Stimulated activated naive CD8-positive, alpha-beta T cell treated with anti-CD3 and anti-CD28 coated beads, Interleukin-15, amount 100 ng/mL, for 72 hours (primary cell): ENCODE results near the gene PRH1.
A peak's percentile ranks its signal among the peaks of the same experiment; 100 is the strongest.

Experiments
- ATAC-seq: fragments of 150-1000 bp; cut with Tn5 transposase; 2 replicates; pipeline ENCODE4 v1.10.0; 2021; ENCODE audit warnings: mild to moderate bottlenecking, moderate library complexity
- DNase-seq, 2 donors: peaks; one replicate each; pipeline ENCODE4 v3.0.0; 2021 to 2022
- H3K27ac Mint-ChIP-seq, 2 donors: one replicate each; pipeline ENCODE4 v1.8.0; 2022; ENCODE audit warnings: mild to moderate bottlenecking in 2 of 2, mixed read lengths in 2 of 2, moderate library complexity in 2 of 2
- H3K27me3 Mint-ChIP-seq: one replicate; pipeline ENCODE4 v1.8.0; 2022; ENCODE audit warnings: mixed read lengths
- H3K4me1 Mint-ChIP-seq: one replicate; pipeline ENCODE4 v1.8.0; 2022; ENCODE audit warnings: mild to moderate bottlenecking, mixed read lengths
- H3K4me3 Mint-ChIP-seq, 2 donors: one replicate each; pipeline ENCODE4 v1.8.0; 2022; ENCODE audit warnings: mild to moderate bottlenecking in 2 of 2, mixed read lengths in 2 of 2, moderate library complexity in 1 of 2
- H3K9me3 Mint-ChIP-seq, 2 donors: one replicate each; pipeline ENCODE4 v1.8.0; 2022; ENCODE audit warnings: mixed read lengths in 2 of 2

Gene PRH1

DNA sequence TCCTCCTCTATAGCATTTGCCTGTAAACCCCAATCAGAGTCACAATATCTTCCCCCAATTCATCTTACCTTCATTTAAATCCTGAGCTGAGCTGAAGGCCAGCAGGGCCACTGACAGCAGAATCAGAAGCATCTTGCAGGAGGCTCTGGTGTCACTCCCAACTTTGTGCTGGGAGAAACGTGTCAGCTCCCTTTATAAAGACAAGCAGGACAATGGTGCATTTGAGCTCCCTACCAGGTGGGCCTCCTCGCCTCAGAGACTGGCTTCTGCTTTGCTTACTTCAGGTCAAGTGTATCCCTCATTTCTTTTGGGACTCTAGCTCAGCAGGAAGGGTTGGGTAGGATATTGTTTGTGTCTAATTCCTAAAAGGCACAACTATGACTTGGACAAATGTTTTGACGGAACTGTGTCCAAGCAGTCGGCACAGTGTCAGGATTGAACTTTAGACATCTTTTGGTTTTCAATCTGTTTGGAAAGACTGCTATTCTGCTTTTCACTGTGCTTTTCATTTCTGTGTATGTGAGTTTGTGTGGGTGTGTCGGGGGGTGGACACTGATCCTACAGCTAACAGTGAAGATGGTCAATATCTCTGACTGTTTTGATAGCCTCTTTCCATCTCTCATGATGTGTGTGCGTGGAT lies at the start of gene PRH1:
TSS of gene PRH1 (minus strand) at position 170 of the 640 bp plus-strand sequence. CDS start at position 132, 38 bp downstream.
- Mint-ChIP-seq H3K9me3 (no peaks in the 10 kb centered on the region), H3K4me1 (no peaks in the 10 kb centered on the region), H3K27me3 (no peaks in the 10 kb centered on the region), H3K27ac (peak within 1 kb of the TSS; percentile 29 to 71), H3K4me3 (no peak within 1 kb of the TSS)
- ATAC-seq: no peak
- no peak for DNase-seq

DNA sequence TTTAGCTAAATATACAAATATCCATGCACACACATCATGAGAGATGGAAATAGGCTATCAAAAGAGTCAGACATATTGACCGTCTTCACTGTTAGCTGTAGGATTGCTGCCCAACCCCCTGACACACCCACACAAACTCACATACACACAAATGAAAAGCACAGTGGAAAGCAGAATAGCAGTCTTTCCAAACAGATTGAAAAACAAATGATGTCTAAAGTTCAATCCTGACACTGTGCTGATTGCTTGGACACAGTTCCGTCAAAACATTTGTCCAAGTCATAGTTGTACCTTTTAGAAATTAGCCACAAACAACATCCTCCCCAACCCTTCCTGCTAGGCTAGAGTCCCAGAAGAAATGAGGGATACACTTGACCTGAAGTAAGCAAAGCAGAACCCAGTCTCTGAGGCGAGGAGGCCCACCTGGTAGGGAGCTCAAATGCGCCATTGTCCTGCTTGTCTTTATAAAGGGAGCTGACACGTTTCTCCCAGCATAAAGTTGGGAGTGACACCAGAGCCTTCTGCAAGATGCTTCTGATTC lies 44.8 kb upstream of the PRH1 start, which contains the start of gene PRH2:
TSS of gene PRH2 (plus strand) at position 491 of the 541 bp plus-strand sequence. CDS start at position 529, 38 bp downstream.
- Mint-ChIP-seq H3K27me3 (no peaks in the 10 kb centered on the region), H3K27ac (peak within 1 kb of the TSS in 1 of 2 donors; percentile 20), H3K9me3 (no peaks in the 10 kb centered on the region), H3K4me1 (no peaks in the 10 kb centered on the region), H3K4me3 (no peak within 1 kb of the TSS)
- ATAC-seq (no peak), DNase-seq (no peak)

DNA sequence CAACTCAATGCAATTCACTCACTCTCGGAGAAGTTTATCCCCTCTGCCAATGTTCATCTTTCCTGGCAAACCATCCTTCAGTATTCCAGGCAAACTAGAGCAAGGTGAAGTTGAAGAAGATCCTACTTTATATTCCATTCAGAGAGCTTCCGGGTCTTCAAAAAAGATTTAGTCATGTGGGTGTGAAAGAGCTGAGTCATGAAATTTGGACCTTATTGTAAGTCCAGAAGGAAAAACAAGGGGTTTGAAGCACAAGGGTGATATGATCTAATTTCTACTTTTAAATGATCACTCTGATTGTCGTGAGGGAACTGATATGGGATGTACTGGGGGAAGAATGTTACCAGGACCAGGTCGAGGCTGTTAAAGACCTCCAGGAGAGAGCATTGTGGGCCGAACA lies 42.2 kb upstream of the PRH1 start:
- Mint-ChIP-seq H3K27me3 (no peaks in the 10 kb centered on the region), H3K9me3 (no peaks in the 10 kb centered on the region), H3K4me1 (no peaks in the 10 kb centered on the region), H3K4me3 (no peak overlapping the region), H3K27ac (no peak overlapping the region)
- ATAC-seq (no peak), DNase-seq (no peak)

DNA sequence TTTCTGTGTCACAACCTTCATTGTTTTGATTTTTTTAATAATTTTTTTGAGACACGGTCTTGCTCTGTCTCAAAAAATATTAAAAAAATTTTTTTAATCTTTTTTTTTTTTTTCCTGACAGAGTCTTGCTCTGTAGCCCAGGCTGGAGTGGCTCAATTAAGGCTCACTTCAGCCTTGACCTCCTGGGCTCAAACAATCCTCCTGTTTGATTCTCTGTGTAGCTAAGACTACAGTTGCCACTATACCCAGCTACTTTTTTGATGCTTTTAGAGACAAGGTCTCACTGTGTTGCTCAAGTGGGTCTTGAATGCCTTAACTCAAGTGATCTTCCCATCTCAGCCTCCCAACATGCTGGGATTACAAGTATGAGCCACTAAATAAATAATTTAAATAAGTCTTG lies 35.8 kb upstream of the PRH1 start:
- DNase-seq (no peak), ATAC-seq (no peak)
- Mint-ChIP-seq H3K27ac (no peak overlapping the region), H3K4me1 (no peaks in the 10 kb centered on the region), H3K9me3 (no peaks in the 10 kb centered on the region), H3K4me3 (no peak overlapping the region), H3K27me3 (no peaks in the 10 kb centered on the region)

DNA sequence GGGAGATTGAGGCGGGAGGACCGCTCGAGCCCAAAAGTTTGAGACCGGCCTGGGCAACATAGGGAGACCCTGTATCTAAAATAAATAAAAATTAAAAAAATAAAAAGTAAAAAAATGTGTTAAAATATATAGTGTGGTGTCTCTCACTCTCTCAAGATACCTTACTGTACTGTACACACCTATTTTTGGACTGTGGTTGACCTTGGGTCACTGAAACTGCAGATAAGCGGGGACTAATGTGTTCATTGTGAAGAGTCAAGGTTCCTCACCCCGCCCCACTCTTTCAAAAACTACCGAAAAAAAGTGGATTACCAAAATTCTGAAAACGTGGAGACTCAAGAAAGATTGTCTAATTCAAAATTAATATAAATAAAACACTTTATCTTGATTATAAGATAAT lies 26.3 kb upstream of the PRH1 start:
- Mint-ChIP-seq H3K27me3 (no peaks in the 10 kb centered on the region), H3K9me3 (peaks cover 0 to 8% of the 10 kb centered on the region in 2 donors), H3K27ac (no peak overlapping the region), H3K4me3 (no peak overlapping the region), H3K4me1 (no peaks in the 10 kb centered on the region)
- no peak for DNase-seq
- no peak for ATAC-seq

DNA sequence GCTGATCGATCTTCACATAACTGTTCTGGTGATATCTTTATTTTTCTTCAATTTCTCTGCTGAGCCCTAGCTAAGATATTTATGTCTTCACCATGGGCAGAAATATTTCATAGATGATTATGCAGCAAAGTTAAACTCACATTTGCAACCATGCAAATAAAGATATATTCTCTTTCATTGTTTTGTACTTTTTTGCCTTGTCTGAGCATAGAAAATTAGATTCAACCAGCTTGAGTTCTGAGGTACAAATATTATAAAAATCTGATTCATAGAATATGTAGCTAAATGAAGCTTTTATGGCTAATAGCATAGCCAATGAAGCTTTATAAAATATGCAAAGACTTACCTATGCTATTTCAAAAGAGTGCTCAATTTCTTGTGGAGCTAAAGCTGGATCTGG lies 25.4 kb upstream of the PRH1 start, which contains the start of gene TAS2R13:
TSS of gene TAS2R13 (minus strand) at position 101 of the 400 bp plus-strand sequence. CDS start 264 bp downstream, outside the sequence.
- H3K27me3 Mint-ChIP-seq: no peaks in the 10 kb centered on the region
- no peak within 1 kb of the TSS for H3K27ac Mint-ChIP-seq
- no peak within 1 kb of the TSS for H3K4me3 Mint-ChIP-seq

DNA sequence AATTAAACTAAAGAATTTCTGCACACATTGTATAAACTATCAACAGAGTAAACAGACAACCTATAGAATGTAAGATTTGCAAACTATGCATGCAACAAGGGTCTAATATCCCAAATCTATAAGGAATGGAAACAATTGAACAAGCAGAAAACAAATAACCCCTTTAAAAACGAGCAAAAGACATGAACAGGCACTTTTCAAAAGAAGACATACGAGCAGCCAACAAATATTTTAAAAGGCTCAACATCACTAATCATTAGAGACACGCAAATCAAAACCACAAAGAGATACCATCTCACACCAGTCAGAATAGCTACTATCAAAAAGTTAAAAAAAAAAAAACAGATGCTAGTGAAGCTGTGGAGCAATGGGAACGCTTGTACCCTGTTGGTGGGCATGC lies 20.6 kb upstream of the PRH1 start:
- H3K4me1 Mint-ChIP-seq: no peaks in the 10 kb centered on the region
- no peak overlapping the region for H3K27ac Mint-ChIP-seq
- no peaks in the 10 kb centered on the region for H3K27me3 Mint-ChIP-seq
- DNase-seq (no peak), ATAC-seq (no peak)
- peaks cover 22 to 52% of the 10 kb centered on the region in 2 donors for H3K9me3 Mint-ChIP-seq
- no peak overlapping the region for H3K4me3 Mint-ChIP-seq

More for the DNA sequence above, 25.4 kb upstream of the PRH1 start, which contains the start of gene TAS2R13:
- Mint-ChIP-seq H3K9me3 (peaks cover 9 to 18% of the 10 kb centered on the region in 2 donors), H3K4me1 (no peaks in the 10 kb centered on the region)
- ATAC-seq (no peak), DNase-seq (no peak)

DNA sequence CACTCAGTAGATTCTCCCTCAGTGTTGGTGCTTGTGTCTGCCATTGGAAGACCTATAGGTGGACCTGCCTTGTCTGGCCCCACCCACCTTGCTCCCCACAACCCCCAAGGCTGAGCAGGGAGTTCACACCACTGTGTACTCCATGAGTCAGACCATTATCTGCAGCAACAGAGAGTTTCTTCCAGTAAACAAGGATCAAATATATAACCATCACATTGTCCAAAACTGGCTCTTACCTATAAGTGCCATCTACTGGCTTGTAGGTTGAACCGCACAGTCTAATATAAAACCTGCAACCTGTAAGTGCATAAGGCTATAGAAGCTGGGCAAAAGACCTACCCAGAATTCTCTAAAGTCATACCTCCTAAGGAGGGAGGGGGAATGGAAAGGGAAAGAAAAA lies 17.4 kb upstream of the PRH1 start:
- DNase-seq (no peak), ATAC-seq (no peak)
- Mint-ChIP-seq H3K9me3 (peaks cover 22 to 65% of the 10 kb centered on the region in 2 donors), H3K4me1 (no peaks in the 10 kb centered on the region), H3K27ac (no peak overlapping the region), H3K27me3 (no peaks in the 10 kb centered on the region), H3K4me3 (no peak overlapping the region)

DNA sequence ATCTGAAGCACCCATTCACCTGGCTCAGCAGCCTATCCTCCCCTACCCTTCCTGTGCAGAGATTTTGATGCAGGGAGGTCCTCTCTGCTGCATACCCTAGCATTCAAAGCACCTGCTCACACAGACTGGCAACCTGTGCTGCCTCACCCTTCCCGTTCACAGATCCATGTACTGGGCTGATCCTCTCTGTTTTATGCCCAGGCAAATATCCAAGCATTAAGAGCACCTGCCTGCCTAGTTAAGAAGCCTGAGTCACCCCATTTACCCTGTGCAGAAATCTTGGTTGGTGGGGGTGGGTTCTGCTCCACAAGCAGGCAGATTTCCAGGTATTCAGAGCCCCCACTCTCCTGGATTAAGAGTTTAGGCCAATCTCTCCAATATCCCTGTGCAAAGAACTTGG lies 16.9 kb upstream of the PRH1 start:
- H3K4me1 Mint-ChIP-seq: no peaks in the 10 kb centered on the region
- DNase-seq (no peak), ATAC-seq (no peak)
- peaks cover 22 to 65% of the 10 kb centered on the region in 2 donors for H3K9me3 Mint-ChIP-seq
- no peak overlapping the region for H3K27ac Mint-ChIP-seq
- H3K27me3 Mint-ChIP-seq: no peaks in the 10 kb centered on the region
- no peak overlapping the region for H3K4me3 Mint-ChIP-seq

DNA sequence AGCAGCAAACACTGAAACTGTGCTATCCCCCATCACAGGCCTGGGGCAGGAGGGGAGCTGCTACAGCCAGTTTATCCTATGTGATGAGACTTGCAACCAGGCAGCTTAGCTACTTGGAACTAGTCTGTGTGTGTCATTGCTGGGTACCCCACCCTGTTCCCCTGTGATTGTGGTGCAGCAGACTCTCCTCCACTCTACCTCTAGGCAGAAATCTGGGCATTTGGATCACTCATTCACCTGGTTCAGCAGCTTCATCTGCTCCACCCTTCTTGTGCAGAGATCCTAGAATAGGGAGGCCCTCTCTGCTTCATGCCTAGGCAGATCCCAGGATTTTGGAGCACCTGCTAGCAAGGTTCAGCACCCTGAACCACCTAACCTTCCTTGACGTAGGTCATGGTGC lies 16.5 kb upstream of the PRH1 start:
- H3K27me3 Mint-ChIP-seq: no peaks in the 10 kb centered on the region
- no peak for DNase-seq

DNA sequence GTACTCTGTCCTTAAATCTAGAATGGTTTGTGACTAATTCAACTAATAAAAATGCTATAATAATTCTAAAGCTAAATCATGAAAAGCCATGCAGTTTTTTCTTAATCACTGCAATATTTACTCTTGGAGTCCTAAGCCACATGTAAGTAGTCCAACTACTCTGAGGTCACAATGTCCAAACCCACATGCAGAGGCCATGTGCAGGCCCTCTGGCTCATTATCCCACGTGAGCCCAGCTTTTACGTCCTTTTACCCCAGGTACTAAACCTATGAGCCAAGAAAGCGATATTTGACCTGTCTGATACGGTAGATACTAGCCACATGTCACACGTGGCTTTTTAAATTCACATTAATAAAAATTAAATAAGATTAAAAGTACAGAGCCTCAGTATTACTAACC lies 12.8 kb upstream of the PRH1 start:
- H3K4me1 Mint-ChIP-seq: no peaks in the 10 kb centered on the region
- no peak overlapping the region for H3K4me3 Mint-ChIP-seq
- ATAC-seq: no peak
- no peak for DNase-seq
- no peaks in the 10 kb centered on the region for H3K27me3 Mint-ChIP-seq
- H3K9me3 Mint-ChIP-seq: peaks cover 0 to 33% of the 10 kb centered on the region in 2 donors
- H3K27ac Mint-ChIP-seq: no peak overlapping the region

More for the DNA sequence above, 16.5 kb upstream of the PRH1 start:
- no peak overlapping the region for H3K4me3 Mint-ChIP-seq
- peak overlapping the region in 1 of 2 donors; percentile 49 for H3K27ac Mint-ChIP-seq
- no peaks in the 10 kb centered on the region for H3K4me1 Mint-ChIP-seq
- peaks cover 22 to 65% of the 10 kb centered on the region in 2 donors for H3K9me3 Mint-ChIP-seq
- ATAC-seq: no peak

DNA sequence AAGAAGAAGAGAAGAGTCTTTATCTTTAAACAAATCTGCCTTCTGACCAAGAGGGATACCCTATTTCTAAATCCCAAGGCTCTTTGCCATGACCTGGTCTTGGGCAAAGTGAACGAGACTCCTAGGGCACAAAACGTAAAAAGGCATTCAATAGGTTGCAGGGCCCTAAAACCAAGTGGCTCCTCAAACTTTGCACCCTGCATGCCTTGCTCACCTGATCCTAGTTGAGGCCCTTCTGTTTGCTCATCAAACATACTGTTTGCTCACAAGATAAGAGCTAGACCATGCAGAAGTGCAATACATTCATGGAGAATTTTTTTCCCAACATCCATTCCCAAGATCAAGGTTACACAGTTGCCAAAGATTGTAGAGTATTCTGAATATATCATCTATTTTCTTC lies 7.9 kb upstream of the PRH1 start:
- DNase-seq (no peak), ATAC-seq (no peak)
- Mint-ChIP-seq H3K9me3 (no peaks in the 10 kb centered on the region), H3K27ac (peak overlapping the region in 1 of 2 donors; percentile 33), H3K4me3 (no peak overlapping the region), H3K27me3 (no peaks in the 10 kb centered on the region), H3K4me1 (no peaks in the 10 kb centered on the region)

DNA sequence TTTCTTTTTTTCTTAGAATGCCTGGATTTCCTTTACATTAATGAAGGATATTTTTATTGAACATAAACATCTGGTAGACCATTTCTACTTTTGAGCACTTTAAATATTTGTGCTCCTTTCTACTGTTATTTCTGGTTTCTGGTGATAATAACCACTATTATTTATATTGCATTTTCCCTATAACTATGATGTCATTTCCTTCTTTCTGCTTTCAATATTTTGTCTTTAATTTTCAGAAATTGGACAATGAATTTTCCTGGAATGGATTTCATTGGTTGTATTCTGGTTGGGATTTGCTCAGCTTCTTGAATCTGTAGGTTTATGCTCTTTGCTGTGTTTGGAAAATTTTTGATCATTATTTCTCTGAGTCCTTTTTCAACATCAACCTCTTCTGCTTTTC lies 5.2 kb upstream of the PRH1 start:
- H3K27ac Mint-ChIP-seq: no peak overlapping the region
- no peak for ATAC-seq
- H3K27me3 Mint-ChIP-seq: no peaks in the 10 kb centered on the region
- H3K4me1 Mint-ChIP-seq: no peaks in the 10 kb centered on the region
- DNase-seq: no peak
- no peaks in the 10 kb centered on the region for H3K9me3 Mint-ChIP-seq
- no peak overlapping the region for H3K4me3 Mint-ChIP-seq

DNA sequence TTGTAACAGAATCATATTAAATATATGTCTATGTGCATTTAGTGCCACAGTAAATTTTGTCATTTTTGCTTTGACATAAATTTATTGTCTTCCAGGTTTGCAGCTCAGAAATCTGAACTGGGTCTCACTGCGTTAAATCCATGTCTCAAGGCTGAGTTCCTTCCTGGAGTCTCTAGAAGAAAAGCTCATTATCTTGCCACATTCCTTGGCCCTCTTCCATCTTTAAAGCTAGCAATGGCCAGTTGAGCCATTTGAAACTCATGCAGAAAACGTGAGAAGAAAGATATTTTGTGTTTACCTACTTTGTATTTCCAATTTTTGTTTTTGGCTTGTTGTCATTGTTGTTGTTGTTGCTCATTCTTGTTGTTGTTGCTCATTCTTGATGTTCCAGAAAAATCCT lies 10.7 kb downstream of the PRH1 start:
- DNase-seq: no peak
- Mint-ChIP-seq H3K4me3 (no peak overlapping the region), H3K9me3 (peaks cover 6 to 48% of the 10 kb centered on the region in 2 donors)

DNA sequence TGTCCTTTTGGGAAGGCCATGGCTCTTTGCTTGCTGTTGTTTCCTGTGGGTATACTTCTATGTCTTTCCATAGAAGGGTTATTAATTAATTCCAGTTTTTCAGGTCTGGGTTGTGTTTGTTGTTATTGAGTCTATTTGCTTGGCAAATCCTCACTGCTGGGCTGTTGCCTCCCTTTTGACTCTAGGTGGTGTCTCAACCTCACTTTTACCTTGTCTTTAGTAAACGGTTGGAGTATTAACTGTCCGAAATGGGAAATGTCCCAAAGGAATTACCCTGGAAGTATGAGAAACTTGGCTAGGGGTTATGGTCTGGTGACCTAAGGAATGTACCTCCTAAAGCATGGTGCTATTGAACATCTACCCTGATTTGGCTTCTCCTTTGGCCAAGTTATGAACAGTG lies 16.7 kb downstream of the PRH1 start:
- no peak overlapping the region for H3K27ac Mint-ChIP-seq
- ATAC-seq: no peak
- no peaks in the 10 kb centered on the region for H3K4me1 Mint-ChIP-seq
- H3K27me3 Mint-ChIP-seq: no peaks in the 10 kb centered on the region
- peaks cover 6 to 52% of the 10 kb centered on the region in 2 donors for H3K9me3 Mint-ChIP-seq
- no peak overlapping the region for H3K4me3 Mint-ChIP-seq
- no peak for DNase-seq

More for the DNA sequence above, 10.7 kb downstream of the PRH1 start:
- Mint-ChIP-seq H3K4me1 (no peaks in the 10 kb centered on the region), H3K27me3 (no peaks in the 10 kb centered on the region), H3K27ac (no peak overlapping the region)
- no peak for ATAC-seq

DNA sequence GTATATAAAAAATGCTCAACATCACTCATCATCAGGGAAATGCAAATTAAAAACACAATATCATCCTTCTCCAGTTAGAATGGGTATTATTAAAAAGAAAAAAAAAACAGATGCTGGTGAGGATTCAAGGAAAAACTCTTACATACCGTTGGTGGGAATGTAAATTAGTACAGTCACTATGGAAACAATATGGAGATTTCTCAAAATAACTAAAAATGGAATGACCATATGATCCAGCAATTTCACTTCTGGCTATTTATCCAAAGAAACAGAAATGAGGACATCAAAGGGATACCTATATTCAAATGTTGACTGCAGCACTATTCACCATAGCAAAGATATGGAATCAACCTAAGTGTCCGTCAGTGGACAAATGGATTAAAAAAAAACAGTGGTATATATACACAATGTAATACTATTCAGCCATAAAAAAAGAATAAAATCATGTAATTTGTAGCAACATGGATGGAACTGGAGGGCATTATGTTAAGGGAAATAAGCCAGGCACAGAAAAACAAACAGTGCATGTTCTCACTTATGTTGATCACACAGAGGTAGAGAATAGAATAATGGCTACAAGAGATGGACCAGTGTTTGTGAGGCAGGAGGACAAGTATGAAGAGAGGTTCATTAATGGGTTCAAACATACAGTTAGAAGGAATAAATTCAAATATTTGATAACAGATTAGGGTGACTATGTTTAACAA lies 20.4 kb downstream of the PRH1 start:
- DNase-seq: no peak
- Mint-ChIP-seq H3K9me3 (peaks cover 15 to 72% of the 10 kb centered on the region in 2 donors), H3K27ac (no peak overlapping the region), H3K4me3 (no peak overlapping the region), H3K4me1 (no peaks in the 10 kb centered on the region), H3K27me3 (no peaks in the 10 kb centered on the region)
- ATAC-seq: no peak
